Activated CD8-positive, alpha-beta memory T cell treated with anti-CD3 and anti-CD28 coated beads, Interleukin-2, amount 50 U/mL, for 4 hours (primary cell): ENCODE data around the gene SNX5.

Source experiments
- DNase-seq: peaks from one replicate; pipeline ENCODE4 v3.0.0-alpha.2; 2020

SNX5 gene

DNA sequence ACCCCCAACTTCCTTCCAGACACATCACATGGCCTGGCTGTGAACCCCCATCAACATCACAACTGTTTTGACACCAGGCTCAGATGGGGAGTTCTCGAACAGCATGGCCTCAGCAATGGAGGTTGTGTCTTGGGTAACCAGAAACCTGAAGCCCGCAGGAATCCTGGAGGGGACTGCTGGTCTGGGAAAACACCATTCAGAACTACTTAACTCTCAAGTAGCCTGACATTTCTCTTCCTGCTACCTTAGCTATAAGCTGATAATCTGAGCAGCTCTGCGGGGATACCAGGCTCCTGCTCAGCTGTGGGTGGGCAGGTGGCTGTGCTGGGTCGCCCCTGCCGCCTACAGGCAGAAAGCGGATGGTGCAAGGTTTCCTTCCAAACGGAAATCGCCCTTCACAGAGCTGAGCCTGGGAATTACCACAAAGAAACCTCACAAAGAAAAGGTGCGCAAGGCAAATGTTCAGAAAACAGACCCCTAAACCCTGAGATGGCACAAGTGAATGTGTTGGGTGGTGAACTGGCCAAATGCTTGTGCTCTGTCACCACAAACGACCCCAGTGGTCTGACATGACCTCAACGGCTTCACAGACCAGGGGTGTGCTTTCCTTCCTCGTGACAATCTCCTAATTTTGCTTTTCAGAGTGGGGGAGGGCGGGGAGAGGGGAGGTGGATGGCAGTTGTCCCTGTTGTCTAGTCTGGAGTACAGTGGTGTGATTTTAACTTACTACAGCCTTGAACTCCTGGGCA, 29.5 kb downstream of the SNX5 start:
- peak; percentile 60 for DNase-seq

DNA sequence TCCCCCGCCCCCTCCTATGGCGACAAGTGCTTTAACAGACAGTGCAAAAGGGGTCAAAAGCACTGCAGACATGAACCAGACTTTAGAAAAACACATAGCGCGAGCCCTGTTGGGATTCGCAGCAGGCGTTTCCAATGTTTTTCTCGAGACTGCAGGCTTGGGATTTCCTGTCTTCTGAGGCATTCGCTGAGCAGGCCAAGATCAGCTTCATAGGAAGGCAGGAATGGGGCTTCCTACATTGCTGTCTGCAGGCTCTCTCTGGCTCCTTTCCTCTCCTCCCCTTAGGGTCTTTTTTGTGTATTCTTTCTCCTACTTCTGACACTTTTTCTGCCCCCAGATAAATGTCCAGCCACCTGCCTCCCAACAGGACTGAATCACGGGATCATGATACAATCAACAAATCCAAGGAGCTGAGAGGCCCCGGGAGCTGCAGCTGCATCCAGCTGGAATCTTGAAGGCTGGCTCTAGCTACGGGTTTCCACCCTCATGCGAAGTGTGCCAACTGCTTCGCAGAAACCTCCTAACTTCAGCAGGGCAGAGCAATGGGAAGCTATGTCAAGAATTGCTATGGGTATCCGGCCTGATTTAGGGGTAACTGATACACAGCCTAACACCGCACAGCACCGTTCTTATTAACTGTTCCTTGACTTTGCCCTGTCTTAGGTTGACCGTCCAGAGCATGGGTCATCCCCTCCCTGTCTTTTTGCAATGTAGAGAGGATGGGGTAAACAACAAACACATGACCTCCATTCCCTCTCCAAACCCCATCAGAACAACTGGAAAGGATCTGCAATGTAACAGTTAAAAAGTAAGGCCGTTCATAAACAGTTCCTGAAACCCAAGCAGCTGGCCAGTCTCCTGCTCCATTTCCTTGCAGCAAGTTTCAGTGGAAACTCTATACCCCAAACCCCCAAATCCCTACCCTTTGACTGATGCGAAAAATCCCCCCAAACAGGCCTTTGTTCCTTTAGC, 31.5 kb downstream of the SNX5 start:
- no peak for DNase-seq

DNA sequence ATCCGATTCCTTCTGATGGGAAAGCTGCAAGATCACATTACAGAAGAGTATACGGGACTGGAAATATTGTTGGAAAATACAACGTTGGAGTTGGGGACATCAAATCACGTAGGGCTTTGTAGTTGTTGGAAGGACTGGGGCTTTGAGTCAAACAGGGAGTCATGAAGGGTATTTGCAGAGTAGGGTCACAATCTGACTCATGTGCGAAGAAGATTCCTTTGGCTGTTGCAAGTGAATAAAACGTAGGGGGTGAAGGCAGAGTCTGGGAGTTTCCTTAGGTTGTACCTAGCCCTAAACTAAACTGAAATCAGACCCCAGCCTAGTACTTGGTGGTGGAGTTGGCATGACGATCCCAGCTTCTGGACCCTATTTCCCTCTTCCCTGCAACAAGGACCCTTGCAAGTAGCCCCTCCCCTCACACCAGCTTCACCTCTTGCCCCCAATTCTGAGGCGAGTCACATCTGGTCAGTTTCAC, 32.3 kb downstream of the SNX5 start:
- no peak for DNase-seq

DNA sequence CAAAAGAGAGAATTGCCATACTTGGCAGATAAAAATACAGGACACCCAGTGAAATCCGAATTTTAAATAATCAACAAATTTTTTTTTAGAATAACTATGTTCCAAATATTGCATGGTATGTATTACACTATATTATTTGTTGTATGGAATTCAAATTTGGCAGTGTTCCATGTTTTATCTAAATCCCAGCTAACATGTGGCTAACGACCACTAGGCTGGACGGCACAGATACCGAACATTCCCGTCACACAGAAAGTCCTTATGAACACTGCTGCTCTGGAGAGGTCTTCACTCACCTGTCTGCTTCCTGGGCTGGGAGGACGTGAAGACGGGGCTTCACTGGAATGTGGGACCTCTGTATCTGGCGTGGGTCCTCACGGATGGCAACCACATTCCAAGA, 32.8 kb downstream of the SNX5 start:
- DNase-seq = no peak

DNA sequence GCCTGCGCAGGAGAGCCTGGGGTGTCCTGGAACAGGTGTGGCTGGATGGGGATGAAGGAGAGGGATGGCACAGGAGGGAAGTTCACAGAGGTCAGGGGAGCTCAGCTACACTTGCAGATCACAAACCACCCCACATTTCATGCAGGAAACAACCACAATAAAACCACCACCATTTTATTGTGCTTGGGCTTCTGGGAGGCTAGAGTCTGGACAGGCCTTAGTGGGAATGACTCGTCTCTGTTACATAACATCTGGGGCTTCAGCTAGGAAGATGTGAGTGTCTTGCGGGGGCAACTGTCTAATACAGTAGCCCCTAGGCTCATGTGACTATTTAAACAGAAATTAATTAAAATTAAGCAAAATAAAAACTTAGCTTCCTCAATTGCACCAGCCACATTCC, 33.4 kb downstream of the SNX5 start:
- no peak for DNase-seq

DNA sequence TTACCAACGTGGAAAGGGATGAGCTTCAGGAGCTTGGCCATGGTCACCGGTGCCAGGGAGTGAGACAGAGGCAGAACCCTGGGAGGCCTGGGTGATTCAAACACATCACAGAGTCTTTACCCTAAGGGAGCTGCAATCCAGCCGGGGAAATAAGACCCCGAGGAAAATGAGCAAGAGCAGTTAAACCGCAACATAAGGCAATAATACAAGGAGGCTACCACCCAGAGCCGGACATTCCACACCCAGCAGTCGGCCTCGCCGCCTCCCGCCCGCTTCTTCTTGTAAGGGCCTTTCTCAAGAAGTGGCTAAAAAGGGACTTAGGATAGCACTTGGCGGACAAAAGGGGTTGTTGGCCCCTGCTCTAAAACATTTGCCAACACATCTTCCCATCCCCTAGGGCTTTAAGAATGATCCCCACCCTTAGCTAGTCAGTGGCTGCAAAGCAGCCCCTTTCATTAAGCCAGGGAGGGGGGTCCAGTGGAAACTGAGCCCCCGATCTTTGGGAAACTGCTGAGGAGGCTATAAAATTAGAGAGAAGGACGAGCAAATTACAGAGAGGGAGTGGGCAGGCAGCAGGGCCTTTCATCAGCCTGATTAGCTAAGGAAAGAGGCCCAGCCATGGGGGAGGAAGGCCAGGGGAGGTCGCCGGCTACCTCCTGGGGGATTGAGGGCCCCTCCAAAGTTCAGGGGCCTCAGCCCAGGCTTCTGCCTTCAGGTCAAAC, 34.3 kb downstream of the SNX5 start:
- DNase-seq = no peak

DNA sequence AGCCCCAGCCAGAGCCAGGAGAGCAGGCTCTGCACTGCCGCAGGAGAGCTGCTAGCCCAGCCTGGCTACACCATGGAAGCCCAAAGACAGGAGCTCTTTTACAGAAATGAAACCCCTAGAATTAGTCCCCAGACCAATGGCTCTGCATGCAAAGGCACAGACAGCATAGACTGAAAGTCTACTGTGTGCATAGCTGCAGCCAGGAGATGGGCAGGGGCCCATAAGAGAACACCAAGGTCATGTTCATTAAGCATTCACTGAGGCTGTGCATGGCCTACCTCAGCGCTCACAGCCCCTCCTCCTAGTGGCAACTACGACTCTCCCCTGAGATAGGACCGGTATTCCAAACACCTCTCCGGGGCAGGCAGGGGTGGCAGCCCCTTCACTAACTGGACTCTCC, 34.9 kb downstream of the SNX5 start:
- no peak for DNase-seq

DNA sequence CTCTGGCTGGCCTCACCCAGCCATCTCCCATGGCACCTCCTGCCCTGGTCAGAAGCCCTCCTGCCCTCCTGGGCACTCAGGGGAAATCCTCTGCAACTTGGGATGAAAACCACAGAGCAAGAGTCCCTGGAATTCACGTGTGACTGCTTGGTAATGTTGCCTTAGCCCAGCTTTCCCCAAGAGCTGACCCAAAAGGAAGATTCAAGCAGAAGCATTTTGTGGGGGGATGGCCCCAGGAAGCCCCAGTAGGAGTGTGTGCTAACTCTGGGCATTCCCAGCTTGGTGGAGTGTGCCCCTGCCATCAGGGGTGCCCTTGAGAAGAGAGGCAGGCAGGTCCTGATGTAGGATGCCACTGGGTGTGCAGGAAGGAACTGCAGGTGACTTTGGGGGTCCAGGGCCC, 35.5 kb downstream of the SNX5 start:
- no peak for DNase-seq

DNA sequence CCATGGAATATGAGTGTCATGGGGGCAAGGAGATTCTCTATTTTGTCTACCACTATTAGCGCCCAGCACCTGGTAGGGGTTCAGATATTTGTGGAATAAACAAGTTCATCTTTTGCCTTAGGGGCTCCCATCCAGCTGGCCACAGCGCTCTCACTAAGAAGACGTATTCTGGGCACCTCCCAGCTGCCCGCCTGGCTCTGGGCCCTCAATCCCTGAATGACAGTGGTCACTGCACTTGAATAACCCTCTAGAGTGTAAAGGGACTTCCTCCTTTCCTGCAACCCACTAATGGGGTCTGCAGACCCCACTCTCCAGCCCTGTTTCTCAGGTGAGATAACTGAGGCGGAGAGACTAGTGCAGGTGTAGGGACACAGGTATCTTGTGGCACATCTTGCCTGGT, 36.2 kb downstream of the SNX5 start:
- DNase-seq = no peak

DNA sequence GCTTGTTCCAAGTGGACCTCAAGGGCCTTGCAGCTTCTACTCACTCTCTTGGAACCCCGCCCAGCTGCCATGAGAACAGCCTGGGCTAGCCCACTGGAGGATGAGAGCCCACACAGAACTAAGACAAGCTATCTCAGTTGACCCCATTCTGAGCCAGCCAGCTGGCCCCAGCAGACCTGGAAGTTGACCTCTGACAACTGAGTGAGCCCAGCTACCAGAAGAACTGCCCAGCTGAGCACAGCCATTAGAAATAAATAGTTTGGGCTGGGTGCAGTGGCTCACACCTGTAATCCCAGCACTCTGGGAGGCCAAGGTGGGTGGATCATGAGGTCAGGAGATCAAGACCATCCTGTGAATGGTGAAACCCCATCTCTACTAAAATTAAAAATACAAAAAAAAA, 37.1 kb downstream of the SNX5 start:
- no peak for DNase-seq

DNA sequence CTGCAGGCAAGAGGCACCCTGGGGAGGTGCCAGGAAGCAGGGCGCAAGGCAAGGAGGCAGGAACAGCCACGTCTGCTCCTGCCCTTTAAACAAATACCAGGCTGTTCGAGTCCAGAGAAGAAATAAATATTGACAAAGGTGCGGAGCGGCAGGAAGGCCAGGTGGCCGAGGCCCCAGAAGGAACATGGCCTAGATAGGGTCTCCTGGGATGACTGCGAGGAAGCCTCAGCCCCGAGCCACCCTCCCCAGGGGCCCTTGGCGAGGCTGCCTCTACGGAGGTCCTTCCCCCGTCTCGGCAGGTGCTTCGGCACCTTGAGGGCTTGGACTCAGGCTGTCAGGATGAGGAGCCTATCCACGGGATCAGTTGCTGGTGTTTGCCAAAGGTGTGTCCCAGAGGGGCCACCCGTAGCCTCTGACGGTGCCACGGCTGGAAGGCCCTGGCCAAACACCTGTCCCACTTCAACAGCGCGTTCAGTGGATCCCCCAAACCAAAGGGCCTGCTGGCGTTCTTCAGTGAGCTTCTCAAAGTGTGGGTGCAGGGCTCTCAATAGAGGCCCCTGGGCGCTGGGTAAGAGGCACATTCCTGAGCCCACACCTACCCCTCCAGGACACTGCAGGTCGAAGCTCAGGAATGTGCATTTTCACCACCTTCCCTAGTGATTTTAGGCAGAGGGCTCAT, 39.8 kb downstream of the SNX5 start:
- DNase-seq = no peak

DNA sequence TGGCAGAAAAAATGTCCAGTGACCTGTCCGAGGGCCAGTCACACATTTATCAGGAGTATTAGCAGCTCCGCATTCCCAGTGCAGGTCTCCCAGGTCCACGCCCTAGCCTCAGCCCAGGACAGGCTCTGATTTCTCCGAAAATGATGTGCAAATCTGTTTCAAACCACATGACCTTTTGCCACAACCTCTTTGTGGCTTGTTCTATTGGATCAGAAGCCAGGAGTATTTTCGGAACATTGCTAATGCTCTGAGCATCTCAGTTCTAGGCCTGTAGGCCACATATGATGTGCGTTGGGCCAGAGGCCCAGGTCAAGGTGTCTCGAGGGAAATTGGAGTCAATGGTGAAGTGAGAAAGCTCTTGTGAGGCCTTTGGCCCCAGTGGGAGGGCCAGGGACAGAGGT, 40.4 kb downstream of the SNX5 start:
- no peak for DNase-seq

DNA sequence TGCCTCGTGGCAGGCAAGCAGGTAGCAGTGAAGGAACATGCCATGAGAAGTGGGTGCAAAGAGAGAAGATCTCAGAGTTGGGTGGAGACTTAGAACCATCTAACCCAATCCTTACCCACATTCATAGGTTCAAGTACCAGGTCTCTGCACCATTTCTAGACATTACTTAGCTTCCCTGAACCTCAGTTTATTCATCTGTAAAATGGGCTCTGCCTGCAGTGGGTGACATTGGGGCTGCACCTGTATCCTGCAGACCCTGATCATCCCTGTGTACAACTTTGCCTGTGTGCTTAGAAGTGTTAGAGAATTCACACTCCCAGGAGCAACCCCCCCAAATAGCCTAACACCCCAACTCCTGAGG, 42.7 kb downstream of the SNX5 start:
- no peak for DNase-seq

DNA sequence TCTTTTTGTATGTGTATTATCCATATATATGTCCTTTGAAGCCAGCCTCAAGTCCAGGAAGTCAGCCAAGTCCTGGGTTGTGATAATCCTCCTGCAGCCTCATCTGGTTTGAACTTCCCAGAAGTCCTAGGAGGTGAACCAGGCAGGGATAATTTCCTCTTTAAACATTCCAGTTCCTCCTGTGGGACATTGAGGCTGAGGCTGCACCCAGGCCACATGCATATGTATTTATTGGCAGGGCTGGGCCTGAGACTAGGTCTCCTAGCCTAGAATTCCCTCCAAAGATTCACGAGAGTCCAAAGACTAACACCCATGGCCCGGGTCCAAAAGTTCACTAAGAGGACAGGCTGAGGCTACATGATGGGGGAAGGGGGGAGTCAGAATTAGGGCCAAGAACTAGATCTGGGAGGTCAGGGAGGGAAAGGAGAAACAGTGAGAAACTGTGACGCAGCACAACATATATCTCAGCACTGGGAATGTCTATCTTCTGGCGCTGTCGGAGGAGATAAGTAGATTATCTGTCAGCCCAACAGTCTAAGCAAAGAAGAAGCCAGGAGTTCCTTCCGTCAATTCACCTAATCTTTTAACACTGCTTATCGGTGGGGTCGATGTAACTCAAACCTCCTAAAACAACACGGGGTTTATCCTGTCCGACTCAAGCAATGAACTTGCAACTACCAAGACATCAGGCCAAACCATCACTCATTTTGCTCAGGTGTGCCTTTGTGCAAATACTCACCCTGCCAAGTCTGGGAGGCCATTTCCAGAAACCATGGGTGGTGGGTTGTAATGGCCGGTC, 43.3 kb downstream of the SNX5 start:
- no peak for DNase-seq

DNA sequence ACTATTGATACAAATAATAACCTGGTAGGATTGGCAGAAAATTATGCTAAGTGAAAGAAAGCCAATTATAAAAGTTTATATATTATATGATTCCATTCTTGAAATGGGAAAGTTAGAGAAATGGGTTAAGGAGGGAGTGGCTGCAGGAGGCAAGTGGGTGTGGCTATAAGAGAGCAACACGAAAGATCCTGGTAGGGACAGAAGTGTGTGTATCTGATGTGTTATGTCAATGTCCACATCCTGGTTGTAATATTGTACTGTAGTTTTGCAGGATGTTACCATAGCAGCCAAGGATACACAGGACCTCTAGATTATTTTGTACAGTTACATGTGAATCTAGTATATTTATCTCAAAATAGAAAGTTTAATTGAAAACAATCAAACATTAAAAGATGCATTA, 46.8 kb downstream of the SNX5 start:
- no peak for DNase-seq

DNA sequence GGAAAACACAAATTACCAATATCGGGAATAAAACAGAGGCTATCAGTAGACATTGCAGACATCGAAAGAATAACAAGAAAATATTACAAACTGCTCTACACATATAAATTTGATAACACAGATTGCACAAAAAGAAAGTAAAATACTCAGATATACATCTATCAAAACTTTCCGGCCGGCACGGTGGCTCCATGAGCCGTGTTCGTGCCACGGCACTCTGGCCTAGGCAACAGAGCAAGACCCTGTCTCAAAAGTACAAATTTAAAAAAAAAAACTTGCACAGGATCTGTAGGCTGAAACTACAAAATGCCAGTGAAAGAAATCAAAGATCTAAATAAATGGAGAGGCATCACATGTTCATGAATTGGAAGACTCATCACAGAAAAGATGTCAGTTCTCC, 49.4 kb downstream of the SNX5 start:
- no peak for DNase-seq

DNA sequence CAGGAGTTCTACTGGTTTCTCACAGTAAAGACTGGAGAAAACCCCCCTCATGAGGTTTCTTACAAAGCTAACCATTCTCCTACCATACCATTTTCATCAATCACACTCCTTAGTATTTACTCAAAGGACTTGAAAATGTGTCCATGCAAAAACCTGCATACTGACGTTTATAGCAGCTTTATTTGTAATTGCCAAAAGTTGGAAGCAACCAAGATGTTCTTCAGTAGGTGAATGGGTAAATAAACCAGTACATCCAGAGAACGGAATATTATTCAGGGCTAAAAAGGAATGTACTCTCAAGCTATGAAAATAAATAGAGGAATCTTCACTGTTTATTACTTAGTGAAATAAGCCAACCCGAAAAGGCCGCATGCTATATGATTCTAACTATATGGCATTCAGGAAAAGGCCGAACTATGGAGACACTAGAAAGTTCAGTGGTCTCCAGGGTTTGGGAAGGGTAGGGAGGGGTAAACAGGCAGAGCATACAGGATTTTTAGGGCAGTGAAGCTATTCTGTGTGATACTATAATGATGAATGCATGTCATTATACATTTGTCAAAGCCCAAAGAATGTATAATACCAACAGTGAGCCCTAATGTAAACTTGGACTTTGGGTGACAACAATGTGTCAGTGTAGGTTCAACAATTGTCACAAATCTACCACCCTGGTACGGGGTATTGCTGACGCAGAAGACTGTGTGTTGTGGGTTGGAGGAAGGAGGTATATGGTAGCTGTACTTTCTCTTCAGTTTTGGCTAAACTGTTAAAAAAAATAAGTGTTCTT, 50.6 kb downstream of the SNX5 start:
- DNase-seq = no peak

DNA sequence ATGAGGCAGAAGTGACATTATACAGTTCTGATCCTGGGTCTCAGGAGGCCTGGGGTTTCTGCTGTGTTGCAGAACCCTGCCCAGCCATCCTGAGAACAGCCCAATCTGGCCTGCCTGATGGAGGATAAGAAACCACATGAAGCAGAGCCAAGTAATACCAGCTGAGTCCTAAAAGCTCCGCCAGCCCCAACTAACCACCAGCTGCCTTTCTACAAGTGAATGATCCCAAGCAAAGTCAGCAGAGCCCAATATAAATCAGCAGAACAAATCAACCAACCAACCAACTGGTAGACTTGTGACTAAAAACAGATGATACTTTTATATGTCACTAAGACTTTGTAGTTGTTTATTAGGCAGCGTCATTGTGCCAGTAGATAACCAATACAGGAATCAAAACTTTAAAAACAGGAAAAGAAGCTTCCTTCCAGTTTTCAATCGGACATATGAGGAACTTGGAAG, 52.1 kb downstream of the SNX5 start:
- DNase-seq = no peak

DNA sequence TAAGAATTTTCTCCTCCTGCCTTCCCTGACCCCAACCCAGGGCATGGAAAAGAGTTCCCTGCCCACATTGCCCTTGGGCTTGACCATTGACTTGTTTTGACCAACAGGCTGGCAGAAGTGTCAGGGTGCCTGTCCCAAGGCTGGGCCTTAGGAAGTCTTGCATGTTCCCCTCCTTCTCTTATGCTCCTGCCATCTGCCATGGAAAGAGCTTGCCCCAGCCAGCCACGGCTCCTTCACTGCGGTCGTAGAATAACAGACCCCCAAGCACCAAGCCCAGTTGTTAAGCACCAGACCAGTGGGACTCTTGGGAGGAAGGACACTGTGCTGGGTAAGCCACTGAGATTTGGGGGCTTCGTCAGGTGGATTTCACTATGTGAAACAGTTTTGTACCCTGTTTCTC, 53.6 kb downstream of the SNX5 start:
- DNase-seq = no peak

DNA sequence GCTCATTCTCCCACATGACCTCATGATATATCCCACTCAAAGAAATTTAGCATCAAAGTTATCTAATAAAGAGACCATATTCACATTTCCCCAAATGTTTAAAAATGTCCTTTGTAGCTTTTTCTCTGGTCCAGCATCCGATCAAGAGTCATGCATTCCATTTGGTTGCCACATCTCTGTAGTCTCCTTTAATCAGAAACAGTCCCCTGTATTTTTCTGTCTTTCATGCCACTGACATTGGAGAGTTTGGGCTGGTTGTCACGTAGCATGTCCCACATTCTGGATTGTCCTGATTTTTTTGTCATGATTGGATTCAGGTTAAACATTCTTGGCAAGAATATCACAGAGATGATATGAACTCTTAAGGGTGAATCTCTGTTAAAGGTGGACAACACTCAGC, 55.7 kb downstream of the SNX5 start:
- DNase-seq = no peak

DNA sequence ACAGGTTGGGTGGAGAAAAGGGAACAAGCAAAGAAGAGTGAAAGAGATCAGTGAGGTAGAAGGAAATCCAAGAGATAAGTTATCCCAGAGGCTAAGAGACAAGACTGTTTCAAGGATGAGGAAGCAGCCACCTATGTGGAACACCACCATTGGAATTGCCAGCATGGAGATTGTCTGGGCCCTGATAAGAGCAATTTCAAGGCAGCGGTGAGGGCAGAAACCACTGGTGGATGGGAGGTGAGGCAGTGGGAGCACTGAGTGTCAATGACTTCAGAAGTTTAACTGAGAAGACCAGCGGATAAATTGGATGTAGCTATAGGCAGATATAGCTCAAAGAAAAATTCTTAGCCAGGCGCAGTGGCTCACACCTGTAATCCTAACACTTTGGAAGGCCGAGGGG, 56.7 kb downstream of the SNX5 start:
- no peak for DNase-seq
